Measurements from ENCODE around the gene PTCH1.

The PTCH1 gene

GRCh38 chr9:95494416-95495371 is 22.1 kb downstream of the PTCH1 start (continued):
- no peak for TF ChIP-seq ZNF221 (tag by site-specific recombination; IDR thresholded peaks at IDR 0.05; ENCODE audit: borderline replicate concordance)
- TF ChIP-seq ZIC2 (tag by site-specific recombination; IDR thresholded peaks at IDR 0.05), result peak; percentile 78
- no peak for TF ChIP-seq ZNF449 (tag by site-specific recombination; IDR thresholded peaks at IDR 0.05)
- TF ChIP-seq ZNF112 (tag by site-specific recombination; IDR thresholded peaks at IDR 0.05), result no peak
- TF ChIP-seq BCL6B (tag by site-specific recombination; IDR thresholded peaks at IDR 0.05), result no peak
- TF ChIP-seq ZBTB20 (tag by site-specific recombination; IDR thresholded peaks at IDR 0.05), result no peak
- no peak for TF ChIP-seq ZNF398 (tag by site-specific recombination; IDR thresholded peaks at IDR 0.05)
- TF ChIP-seq ZNF354C (tag by site-specific recombination; IDR thresholded peaks at IDR 0.05; ENCODE audit: borderline replicate concordance, low read depth), result no peak
- TF ChIP-seq ZNF600 (tag by site-specific recombination; IDR thresholded peaks at IDR 0.05), result peak; percentile 35; the same call in 1 of the 2 replicates
- no peak for TF ChIP-seq ZNF148 (tag by site-specific recombination; IDR thresholded peaks at IDR 0.05; ENCODE audit: borderline replicate concordance)
- TF ChIP-seq BCL11A (tag by site-specific recombination; IDR thresholded peaks at IDR 0.05; ENCODE audit: low read depth), result no peak
- TF ChIP-seq ZNF223 (tag by site-specific recombination; IDR thresholded peaks at IDR 0.05), result no peak
- TF ChIP-seq REST (tag by site-specific recombination; IDR thresholded peaks at IDR 0.05), result 0 out of 2 replicates have a peak, but pooled peaks have one; percentile 47
- no peak for TF ChIP-seq WT1 (tag by site-specific recombination; IDR thresholded peaks at IDR 0.05)
- no peak for TF ChIP-seq ZNF10 (tag by site-specific recombination; IDR thresholded peaks at IDR 0.05)
- TF ChIP-seq TSHZ1 (tag by site-specific recombination; IDR thresholded peaks at IDR 0.05; ENCODE audit: borderline replicate concordance), result no peak
- no peak for TF ChIP-seq ZSCAN4 (tag by site-specific recombination; IDR thresholded peaks at IDR 0.05)
- TF ChIP-seq YY1 (tag by site-specific recombination; IDR thresholded peaks at IDR 0.05), result no peak
- TF ChIP-seq BCL11B (tag by site-specific recombination; IDR thresholded peaks at IDR 0.05; ENCODE audit: low read depth), result no peak
- no peak for TF ChIP-seq ZNF624 (tag by site-specific recombination; IDR thresholded peaks at IDR 0.05)

All from HEK293 (cell line).